Memory B cell (primary cell): ENCODE results near the gene CREB3L1.

Experiments used
- ATAC-seq: fragments of 150-1000 bp; cut with Tn5 transposase; 2 replicates; pipeline ENCODE4 v1.10.0; 2021; ENCODE audit warnings: low read depth, mild to moderate bottlenecking, moderate library complexity
- DNase-seq, 2 donors: peaks; one replicate each; pipeline ENCODE4 v3.0.0; 2022; ENCODE audit warnings: low spot score in 2 of 2
- H3K27ac Mint-ChIP-seq: one replicate; pipeline ENCODE4 v1.8.0; 2022; ENCODE audit warnings: mild to moderate bottlenecking, moderate library complexity, mixed read lengths
- H3K27me3 Mint-ChIP-seq: one replicate; pipeline ENCODE4 v1.8.0; 2022; ENCODE audit warnings: mixed read lengths
- H3K36me3 Mint-ChIP-seq: one replicate; pipeline ENCODE4 v1.8.0; 2022; ENCODE audit warnings: mild to moderate bottlenecking, mixed read lengths
- H3K4me1 Mint-ChIP-seq: one replicate; pipeline ENCODE4 v1.8.0; 2022; ENCODE audit warnings: mixed read lengths
- H3K4me3 Mint-ChIP-seq: one replicate; pipeline ENCODE4 v1.8.0; 2022; ENCODE audit warnings: mild to moderate bottlenecking, moderate library complexity, mixed read lengths
- H3K9me3 Mint-ChIP-seq: one replicate; pipeline ENCODE4 v1.8.0; 2022; ENCODE audit warnings: mixed read lengths

The CREB3L1 gene

GRCh38 chr11:46277622-46278386, at the start of gene CREB3L1:
Gene CREB3L1 (plus strand): TSS chr11:46277662. CDS start chr11:46278112, 450 bp downstream.
- Mint-ChIP-seq H3K9me3 (no peaks in the 10 kb centered on the region), H3K27ac (no peak within 1 kb of the TSS), H3K27me3 (peaks cover 20% of the 10 kb centered on the region), H3K36me3 (peaks cover 1% of the 10 kb centered on the region), H3K4me3 (no peak within 1 kb of the TSS), H3K4me1 (peaks cover 5% of the 10 kb centered on the region)
- no peak for DNase-seq
- ATAC-seq = no peak

DNA sequence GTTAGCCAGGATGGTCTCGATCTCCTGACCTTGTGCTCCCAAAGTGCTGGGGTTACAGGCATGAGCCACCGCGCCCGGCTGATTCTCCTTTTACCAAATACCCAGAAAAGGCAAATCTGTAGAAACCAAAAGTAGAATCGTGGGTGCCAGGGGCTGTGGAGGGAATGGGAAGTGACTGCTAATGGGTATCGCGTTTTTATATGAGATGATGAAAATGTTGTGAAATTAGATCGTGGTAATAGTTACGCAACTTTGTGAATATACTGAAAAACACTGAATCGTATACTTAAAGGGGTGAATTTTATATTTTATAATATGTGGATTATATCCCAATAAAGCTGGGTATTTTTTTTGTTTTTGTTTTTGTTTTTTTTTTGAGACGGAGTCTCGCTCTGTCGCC, 48.2 kb upstream of the CREB3L1 start:
- Mint-ChIP-seq H3K4me1 (no peaks in the 10 kb centered on the region), H3K27me3 (peaks cover 13% of the 10 kb centered on the region), H3K36me3 (no peaks in the 10 kb centered on the region), H3K27ac (no peak overlapping the region), H3K4me3 (no peak overlapping the region), H3K9me3 (peaks cover 3% of the 10 kb centered on the region)
- DNase-seq (no peak), ATAC-seq (no peak)

DNA sequence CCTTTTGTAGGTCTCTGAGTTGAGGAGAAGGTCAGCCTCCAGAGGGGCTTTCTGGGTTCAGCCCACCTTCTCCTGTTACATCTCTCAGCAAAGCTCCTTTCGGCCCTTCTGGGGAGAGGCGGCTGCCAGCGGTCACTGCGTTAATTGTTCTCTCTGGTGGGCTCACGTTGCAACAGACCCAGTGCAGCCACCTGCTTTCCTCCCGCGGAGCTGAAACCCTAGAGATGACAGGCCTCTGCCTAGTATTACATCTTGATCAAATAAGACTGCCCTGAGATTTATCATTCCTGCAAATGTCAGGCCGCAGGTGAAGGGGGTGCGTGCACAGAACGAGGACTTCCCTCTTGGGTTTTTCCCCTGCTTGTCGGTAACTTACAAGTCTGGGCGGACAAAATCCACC, 43.2 kb upstream of the CREB3L1 start:
- Mint-ChIP-seq H3K4me3 (no peak overlapping the region), H3K9me3 (peaks cover 5% of the 10 kb centered on the region), H3K36me3 (no peaks in the 10 kb centered on the region), H3K27me3 (peaks cover 23% of the 10 kb centered on the region), H3K4me1 (peaks cover 12% of the 10 kb centered on the region), H3K27ac (no peak overlapping the region)
- no peak for DNase-seq
- no peak for ATAC-seq

DNA sequence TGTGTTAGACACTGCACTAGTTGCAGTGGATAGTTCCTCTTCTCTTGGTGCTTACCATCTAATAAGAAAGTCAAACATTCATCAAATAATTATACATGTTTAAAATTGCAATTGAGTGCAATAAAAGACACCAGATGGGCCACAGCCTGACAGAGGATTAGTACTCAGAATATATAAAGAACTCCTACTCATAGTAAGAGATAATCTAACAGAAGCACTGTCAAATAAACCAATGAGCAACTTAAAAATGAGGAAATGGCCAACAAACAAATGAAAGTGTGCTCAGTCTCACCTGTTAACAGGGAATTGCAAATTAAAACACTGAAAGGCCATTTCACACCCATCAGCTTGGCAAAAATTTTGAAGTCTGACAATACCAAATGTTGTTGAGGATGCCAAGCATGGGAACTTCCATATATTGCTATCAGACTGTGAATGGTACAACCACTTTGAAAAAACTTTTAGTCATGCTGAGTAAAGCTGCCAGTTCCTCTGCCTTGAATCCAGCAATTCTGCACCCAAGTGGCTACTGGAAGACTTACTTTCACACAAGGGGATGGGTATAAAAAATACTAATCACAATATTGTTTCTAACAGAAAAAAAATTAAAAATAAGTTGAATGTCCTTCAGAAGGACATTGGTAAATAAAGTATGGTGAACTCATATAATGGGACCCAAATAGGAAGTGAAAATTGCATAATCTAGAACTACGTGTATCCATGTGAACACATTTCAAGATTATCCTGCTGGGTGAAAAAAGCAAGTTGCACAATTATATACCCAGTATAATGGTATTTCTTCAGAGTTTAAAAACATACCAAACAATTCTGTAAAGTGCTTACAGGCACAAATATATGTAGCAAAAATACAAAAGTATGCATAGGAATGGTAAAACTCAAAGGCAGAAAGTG, 41.4 kb upstream of the CREB3L1 start:
- Mint-ChIP-seq H3K4me1 (peaks cover 13% of the 10 kb centered on the region), H3K9me3 (peaks cover 5% of the 10 kb centered on the region), H3K27ac (no peak overlapping the region), H3K27me3 (peaks cover 26% of the 10 kb centered on the region), H3K36me3 (no peaks in the 10 kb centered on the region), H3K4me3 (no peak overlapping the region)
- DNase-seq = no peak
- ATAC-seq = no peak

DNA sequence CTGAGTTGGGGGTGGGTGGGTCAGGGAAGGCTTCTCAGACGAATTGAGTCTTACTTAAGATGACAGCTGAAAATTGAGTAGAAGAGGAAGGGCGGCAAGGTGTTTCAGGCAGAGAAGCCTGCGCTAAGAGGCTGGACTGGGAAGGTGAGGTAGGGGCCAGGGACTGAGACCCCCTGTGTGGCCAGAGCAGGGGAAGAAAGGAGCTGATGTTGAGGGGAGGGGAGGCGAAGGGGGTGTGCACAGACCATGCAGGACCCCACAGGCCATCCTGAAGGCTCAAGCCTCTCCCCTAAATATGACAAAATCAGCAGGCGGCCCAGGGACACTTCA, 40.6 kb upstream of the CREB3L1 start:
- peaks cover 13% of the 10 kb centered on the region for H3K4me1 Mint-ChIP-seq
- H3K4me3 Mint-ChIP-seq = peak overlapping the region; percentile 80
- no peaks in the 10 kb centered on the region for H3K36me3 Mint-ChIP-seq
- H3K27me3 Mint-ChIP-seq = peaks cover 29% of the 10 kb centered on the region
- ATAC-seq (no peak), DNase-seq (no peak)
- H3K27ac Mint-ChIP-seq = no peak overlapping the region
- peaks cover 5% of the 10 kb centered on the region for H3K9me3 Mint-ChIP-seq

GRCh38 chr11:46237248-46238077, 40.0 kb upstream of the CREB3L1 start:
- peak overlapping the region; percentile 15 for H3K27ac Mint-ChIP-seq
- H3K9me3 Mint-ChIP-seq = peaks cover 5% of the 10 kb centered on the region
- H3K27me3 Mint-ChIP-seq = peaks cover 29% of the 10 kb centered on the region
- peak; percentile 4 for ATAC-seq
- peak overlapping the region; percentile 80 for H3K4me3 Mint-ChIP-seq
- H3K36me3 Mint-ChIP-seq = no peaks in the 10 kb centered on the region
- DNase-seq = peak in 1 of 2 donors; percentile 30
- H3K4me1 Mint-ChIP-seq = peaks cover 13% of the 10 kb centered on the region

- no peak overlapping the region for H3K27ac Mint-ChIP-seq
- peak in 1 of 2 donors; percentile 49 for DNase-seq
- H3K27me3 Mint-ChIP-seq = peaks cover 29% of the 10 kb centered on the region
- peaks cover 13% of the 10 kb centered on the region for H3K4me1 Mint-ChIP-seq
- H3K4me3 Mint-ChIP-seq = peak overlapping the region; percentile 27
- ATAC-seq = peak; percentile 55
- H3K9me3 Mint-ChIP-seq = peaks cover 3% of the 10 kb centered on the region
- H3K36me3 Mint-ChIP-seq = no peaks in the 10 kb centered on the region
Observed at GRCh38 chr11:46238078-46238966, 39.1 kb upstream of the CREB3L1 start.

DNA sequence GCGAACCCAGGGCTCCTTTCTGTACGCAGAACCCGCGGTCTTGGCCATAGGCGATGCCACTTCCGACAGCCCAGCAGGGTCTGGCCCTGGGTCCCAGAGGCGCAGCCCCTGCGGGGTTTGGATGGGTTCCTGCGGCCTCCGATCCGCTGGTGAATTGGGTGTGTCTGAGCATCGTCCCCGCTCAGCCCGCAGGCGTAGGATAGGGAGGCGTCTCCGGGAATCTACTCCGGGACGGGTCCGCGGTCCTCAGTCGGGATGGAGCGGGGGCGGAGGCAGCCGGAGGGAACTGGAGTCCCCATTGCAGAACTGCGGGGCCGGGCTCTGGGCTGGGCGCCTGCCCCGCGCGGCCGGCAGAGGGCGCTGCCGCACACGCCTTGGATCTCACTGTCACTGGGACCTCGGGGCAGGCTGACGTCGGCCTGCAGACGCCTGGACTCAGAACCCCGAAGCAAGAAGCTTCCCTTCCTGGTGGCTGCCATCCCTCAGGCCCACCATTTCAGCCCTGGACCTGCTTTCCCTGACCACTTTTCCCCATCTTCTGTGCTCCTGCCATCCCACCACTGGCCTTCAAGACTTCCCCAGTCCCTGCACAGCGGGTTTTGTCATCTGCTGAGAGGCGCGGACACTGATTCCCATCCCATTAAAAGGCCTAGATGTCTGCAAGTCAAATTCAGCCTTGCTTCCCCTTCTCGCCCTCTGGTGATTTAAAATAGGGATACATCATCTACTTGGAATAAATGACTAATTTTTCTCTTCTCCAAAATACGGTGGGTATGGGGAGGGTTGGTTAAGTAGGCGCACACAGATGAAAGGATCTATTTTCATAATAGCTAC, 38.3 kb upstream of the CREB3L1 start:
- Mint-ChIP-seq H3K4me3 (peak overlapping the region; percentile 29), H3K27ac (no peak overlapping the region), H3K27me3 (peaks cover 30% of the 10 kb centered on the region), H3K36me3 (no peaks in the 10 kb centered on the region), H3K9me3 (peaks cover 3% of the 10 kb centered on the region), H3K4me1 (peaks cover 13% of the 10 kb centered on the region)
- peak; percentile 83 for ATAC-seq
- peak; percentile 79 to 91 for DNase-seq

DNA sequence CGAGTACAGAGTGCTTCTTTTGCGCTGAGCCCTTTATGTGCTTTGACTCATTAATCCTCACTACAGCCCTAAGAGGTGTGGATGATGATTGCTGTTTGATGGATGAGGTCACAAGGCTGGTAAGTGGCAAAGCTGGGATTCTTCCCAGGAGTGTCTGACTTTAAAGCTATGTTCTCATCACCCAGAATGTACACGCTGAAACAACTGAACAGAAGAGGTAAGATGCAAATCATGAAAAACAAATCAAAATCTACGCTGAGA, 37.7 kb upstream of the CREB3L1 start:
- peaks cover 3% of the 10 kb centered on the region for H3K9me3 Mint-ChIP-seq
- no peak for ATAC-seq
- no peaks in the 10 kb centered on the region for H3K36me3 Mint-ChIP-seq
- no peak overlapping the region for H3K27ac Mint-ChIP-seq
- no peak overlapping the region for H3K4me3 Mint-ChIP-seq
- DNase-seq = no peak
- peaks cover 29% of the 10 kb centered on the region for H3K27me3 Mint-ChIP-seq
- peaks cover 13% of the 10 kb centered on the region for H3K4me1 Mint-ChIP-seq

DNA sequence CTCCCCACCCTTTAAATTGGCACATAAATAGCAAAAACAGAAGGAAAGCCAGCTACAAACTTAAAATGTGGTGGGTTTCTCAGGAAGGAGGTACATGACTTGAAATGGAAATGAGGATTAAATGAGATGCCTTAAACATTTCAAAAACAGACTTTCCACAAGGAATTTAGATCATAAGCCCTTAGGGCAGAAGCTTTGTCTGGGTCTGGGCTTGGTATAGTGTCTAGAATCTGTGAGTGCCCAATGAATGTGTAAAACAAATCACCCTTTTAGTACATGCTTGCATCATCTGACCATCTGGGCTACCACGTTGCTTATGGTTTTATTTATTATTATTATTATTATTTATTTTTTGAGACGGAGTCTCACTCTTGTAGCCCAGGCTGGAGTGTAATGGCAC, 37.1 kb upstream of the CREB3L1 start:
- peaks cover under 1% of the 10 kb centered on the region for H3K9me3 Mint-ChIP-seq
- DNase-seq = no peak
- no peak overlapping the region for H3K4me3 Mint-ChIP-seq
- H3K4me1 Mint-ChIP-seq = peaks cover 13% of the 10 kb centered on the region
- H3K27me3 Mint-ChIP-seq = peaks cover 29% of the 10 kb centered on the region
- ATAC-seq = no peak
- H3K27ac Mint-ChIP-seq = no peak overlapping the region
- H3K36me3 Mint-ChIP-seq = no peaks in the 10 kb centered on the region

DNA sequence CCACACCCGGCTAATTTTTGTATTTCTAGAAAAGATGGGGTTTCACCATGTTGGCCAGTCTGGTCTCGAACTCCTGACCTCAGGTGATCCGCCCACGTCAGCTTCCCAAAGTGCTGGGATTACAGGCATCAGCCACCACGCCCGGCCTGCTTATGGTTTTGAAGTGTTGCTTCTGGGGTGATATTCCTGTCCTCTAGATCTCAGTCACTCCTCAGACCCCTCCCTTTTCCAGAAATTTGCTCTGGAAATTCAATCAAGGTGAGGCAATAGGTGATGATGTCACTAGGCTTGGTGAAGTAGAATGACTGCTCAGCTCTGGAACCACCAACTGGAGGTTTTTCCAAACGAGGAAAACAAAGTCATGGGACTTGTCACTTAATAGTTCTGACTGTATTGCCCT, 36.6 kb upstream of the CREB3L1 start:
- Mint-ChIP-seq H3K27ac (no peak overlapping the region), H3K9me3 (no peaks in the 10 kb centered on the region), H3K4me1 (peaks cover 13% of the 10 kb centered on the region), H3K36me3 (no peaks in the 10 kb centered on the region), H3K27me3 (peaks cover 28% of the 10 kb centered on the region), H3K4me3 (no peak overlapping the region)
- DNase-seq = no peak
- no peak for ATAC-seq

DNA sequence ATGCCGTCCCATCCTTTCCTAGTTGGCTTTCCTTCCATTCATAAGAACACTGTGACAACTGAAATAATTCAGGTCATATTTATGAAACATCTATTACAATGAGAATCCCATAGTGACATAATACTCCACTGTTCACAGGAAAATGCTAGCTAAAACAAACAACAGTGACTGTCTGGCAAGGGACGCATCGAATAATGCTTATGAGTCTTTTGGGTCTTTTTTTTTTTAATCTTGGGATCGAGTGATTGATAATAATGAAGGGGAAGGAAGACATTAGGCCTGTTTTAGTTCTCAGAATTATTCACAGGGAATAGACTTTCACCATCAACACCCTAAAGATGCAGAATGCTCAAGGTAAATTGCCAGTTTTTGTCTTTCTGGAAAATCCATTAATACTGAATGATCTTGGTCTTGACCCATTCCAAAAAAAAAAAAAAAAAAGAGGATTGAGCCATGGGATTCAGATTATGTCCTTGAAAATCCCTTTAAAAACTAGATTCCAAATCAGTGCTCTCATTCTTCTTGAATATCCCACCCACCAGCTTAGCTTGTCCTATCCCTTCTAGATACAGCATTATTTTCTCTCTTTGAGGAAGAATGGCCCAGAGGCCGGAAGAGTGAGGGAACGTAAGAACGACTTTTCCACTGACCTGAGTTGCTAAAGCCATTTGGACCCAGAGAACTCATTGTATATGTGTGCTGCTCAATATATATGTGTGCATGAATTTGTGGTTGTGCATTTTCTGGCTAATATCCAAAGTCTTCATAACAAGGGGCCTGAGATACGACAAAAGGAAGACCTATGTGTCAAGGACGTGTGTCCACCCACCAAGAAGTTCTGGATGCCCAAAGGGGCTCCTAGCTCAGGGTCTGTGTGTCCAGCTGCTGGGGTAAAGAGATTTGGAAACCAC, 35.2 kb upstream of the CREB3L1 start:
- Mint-ChIP-seq H3K4me3 (peak overlapping the region; percentile 83), H3K27me3 (peaks cover 23% of the 10 kb centered on the region), H3K9me3 (no peaks in the 10 kb centered on the region), H3K36me3 (no peaks in the 10 kb centered on the region), H3K4me1 (peaks cover 8% of the 10 kb centered on the region), H3K27ac (no peak overlapping the region)
- ATAC-seq (no peak), DNase-seq (no peak)
